D341Med (cell line): ENCODE results near the gene CDC42EP1.
"Not testable (repeated sequence)": the region's sequence is repeated elsewhere in the genome, so short reads cannot be mapped to it uniquely, and the experiment has no call there.

Experiments used
- DNase-seq: peaks from one replicate; pipeline ENCODE4 v3.0.0; 2012; ENCODE audit warnings: low spot score

The CDC42EP1 gene

GRCh38 chr22:37559901-37560607 lies at the start of gene CDC42EP1:
TSS of gene CDC42EP1 (plus strand) at chr22:37560480. CDS start at chr22:37566350, 5,870 bp downstream.
- DNase-seq, result peak; percentile 74

- DNase-seq, result no peak
Observed at GRCh38 chr22:37511395-37512104, 48.7 kb upstream of the CDC42EP1 start.

- peak; percentile 69 for DNase-seq
Observed at GRCh38 chr22:37514526-37515051, 45.7 kb upstream of the CDC42EP1 start.

GRCh38 chr22:37515901-37516300 lies 44.4 kb upstream of the CDC42EP1 start:
- DNase-seq, result no peak

- no peak for DNase-seq
Observed at GRCh38 chr22:37516456-37516855, 43.8 kb upstream of the CDC42EP1 start.

- no peak for DNase-seq
Observed at GRCh38 chr22:37517826-37518450, 42.3 kb upstream of the CDC42EP1 start.

- DNase-seq, result no peak
Observed at GRCh38 chr22:37518509-37519267, 41.6 kb upstream of the CDC42EP1 start.

GRCh38 chr22:37519268-37520195 lies 40.7 kb upstream of the CDC42EP1 start, which contains the start of gene CARD10:
TSS of gene CARD10 (minus strand) at chr22:37519415. CDS start at chr22:37519200, 215 bp downstream.
- DNase-seq, result no peak

GRCh38 chr22:37520776-37521191 lies 39.5 kb upstream of the CDC42EP1 start:
- DNase-seq, result no peak

- no peak for DNase-seq
Observed at GRCh38 chr22:37521236-37521739, 39.0 kb upstream of the CDC42EP1 start.

GRCh38 chr22:37522482-37522881 lies 37.8 kb upstream of the CDC42EP1 start:
- DNase-seq, result no peak

- DNase-seq, result no peak
Observed at GRCh38 chr22:37525073-37525745, 35.1 kb upstream of the CDC42EP1 start.

GRCh38 chr22:37525746-37526350 lies 34.4 kb upstream of the CDC42EP1 start:
- DNase-seq, result no peak

- no peak for DNase-seq
Observed at GRCh38 chr22:37526376-37526775, 33.9 kb upstream of the CDC42EP1 start.

GRCh38 chr22:37527081-37527752 lies 33.1 kb upstream of the CDC42EP1 start:
- DNase-seq, result not testable (repeated sequence)

- DNase-seq, result not testable (repeated sequence)
Observed at GRCh38 chr22:37527952-37528351, 32.3 kb upstream of the CDC42EP1 start.

GRCh38 chr22:37529652-37530345 lies 30.5 kb upstream of the CDC42EP1 start:
- no peak for DNase-seq

GRCh38 chr22:37533995-37534394 lies 26.3 kb upstream of the CDC42EP1 start:
- no peak for DNase-seq
